Kidney epithelial cell (primary cell): ENCODE measurements around the gene COQ6. TPM values are rescaled to one million over a fixed set of nuclear protein-coding genes. Genes with fewer than 3 reads are reported as not detected.

Source experiments
- DNase-seq: peaks from one replicate; pipeline ENCODE4 v3.0.0-alpha.2; 2010; ENCODE audit warnings: low read depth
- H3K27me3 ChIP-seq: 2 replicates; pipeline ENCODE4 v1.6.0; 2011; ENCODE audit warnings: low read length; ENCODE audit not compliant: control insufficient read depth, insufficient read depth
- H3K36me3 ChIP-seq: 2 replicates; pipeline ENCODE4 v1.5.1; 2011; ENCODE audit warnings: low read length; ENCODE audit not compliant: control insufficient read depth, insufficient read depth
- H3K4me3 ChIP-seq: 2 replicates; pipeline ENCODE4 v1.5.1; 2011; ENCODE audit warnings: low read depth, mild to moderate bottlenecking, control low read depth, low read length
- CTCF ChIP-seq: IDR thresholded peaks from 2 replicates; pipeline ENCODE4 v1.5.1; 2011; ENCODE audit warnings: mild to moderate bottlenecking, moderate library complexity, low read length, control low read depth, inconsistent platforms; ENCODE audit not compliant: insufficient read depth, poor library complexity, severe bottlenecking
- total RNA-seq: library from RNA; depleted of rRNA; stranded (reverse); fragments of >200 nt; gene quantifications from 2 replicates; pipeline ENCODE4 v1.2.3, GENCODE V29; 2015

The COQ6 gene
- total RNA-seq, 1 donor from 2014 or later = 24.4 TPM

- TF ChIP-seq CTCF = no peak
- H3K4me3 ChIP-seq = no peak overlapping the region
- H3K36me3 ChIP-seq = peaks cover 4% of the 10 kb centered on the region
- H3K27me3 ChIP-seq = no peaks in the 10 kb centered on the region
- DNase-seq = no peak
Measured at GRCh38 chr14:73924337-73924736, 25.8 kb upstream of the COQ6 start.

- DNase-seq = no peak
- no peaks in the 10 kb centered on the region for H3K36me3 ChIP-seq
- H3K4me3 ChIP-seq = no peak overlapping the region
- peak; percentile 25 for TF ChIP-seq CTCF
- no peaks in the 10 kb centered on the region for H3K27me3 ChIP-seq
Measured at GRCh38 chr14:73935666-73936065, 14.4 kb upstream of the COQ6 start.

- DNase-seq = no peak
- no peak for TF ChIP-seq CTCF
Measured at GRCh38 chr14:73936548-73936947, 13.6 kb upstream of the COQ6 start.

GRCh38 chr14:73937012-73937411, 13.1 kb upstream of the COQ6 start:
- H3K4me3 ChIP-seq = no peak overlapping the region
- H3K36me3 ChIP-seq = no peaks in the 10 kb centered on the region
- TF ChIP-seq CTCF = no peak
- H3K27me3 ChIP-seq = no peaks in the 10 kb centered on the region
- DNase-seq = no peak

More at GRCh38 chr14:73936548-73936947, 13.6 kb upstream of the COQ6 start:
- H3K36me3 ChIP-seq = no peaks in the 10 kb centered on the region
- H3K4me3 ChIP-seq = no peak overlapping the region
- no peaks in the 10 kb centered on the region for H3K27me3 ChIP-seq

GRCh38 chr14:73942180-73942579, 7.9 kb upstream of the COQ6 start:
- no peak for DNase-seq
- Histone ChIP-seq H3K36me3 (no peaks in the 10 kb centered on the region), H3K27me3 (no peaks in the 10 kb centered on the region), H3K4me3 (no peak overlapping the region)
- TF ChIP-seq CTCF = no peak

GRCh38 chr14:73943083-73943482, 7.0 kb upstream of the COQ6 start:
- no peak overlapping the region for H3K4me3 ChIP-seq

More at GRCh38 chr14:73943083-73943482, 7.0 kb upstream of the COQ6 start:
- H3K36me3 ChIP-seq = no peaks in the 10 kb centered on the region
- no peaks in the 10 kb centered on the region for H3K27me3 ChIP-seq
- DNase-seq = peak; percentile 19
- TF ChIP-seq CTCF = no peak
